ENCODE data around the gene SF3B2. TPM values are rescaled to one million over a fixed set of nuclear protein-coding genes. Genes with fewer than 3 reads are reported as not detected.

Gene SF3B2
- total RNA-seq, 4 donors from 2014 or later = 92.9 to 186 (median 124) TPM

GRCh38 chr11:66080055-66080817 is 28.1 kb downstream of the SF3B2 start:
- Histone ChIP-seq H3K27ac (no peak overlapping the region), H3K4me3 (no peak overlapping the region), H3K27me3 (no peaks in the 10 kb centered on the region), H3K9me3 (no peaks in the 10 kb centered on the region), H3K4me1 (peaks cover 0 to 19% of the 10 kb centered on the region in 2 donors), H3K36me3 (no peaks in the 10 kb centered on the region)
- ATAC-seq (no peak), DNase-seq (peak; percentile 17 to 24)
- intact Hi-C loops (cut with DNase I; ENCODE audit: low total_unique reads) (no loop called here), in situ Hi-C loops (cut with MboI; ENCODE audit: low sequenced_read_pairs in 4 of 4) (no loop called here)
- TF ChIP-seq POLR2A (IDR thresholded peaks at IDR 0.05) = no peak
- no peak for TF ChIP-seq CTCF (IDR thresholded peaks at IDR 0.05 in 4 of 5, conservative IDR thresholded peaks at IDR 0.05 in 1 of 5)

- Histone ChIP-seq H3K36me3 (no peaks in the 10 kb centered on the region), H3K27me3 (no peaks in the 10 kb centered on the region), H3K4me1 (peaks cover 0 to 19% of the 10 kb centered on the region in 2 donors), H3K27ac (no peak overlapping the region), H3K4me3 (no peak overlapping the region), H3K9me3 (no peaks in the 10 kb centered on the region)
- peak; percentile 47 for ATAC-seq
- intact Hi-C loops (cut with DNase I; ENCODE audit: low total_unique reads) (no loop called here), in situ Hi-C loops (cut with MboI; ENCODE audit: low sequenced_read_pairs in 4 of 4) (no loop called here)
- DNase-seq = peak; percentile 26 to 38
- TF ChIP-seq POLR2A (IDR thresholded peaks at IDR 0.05) = no peak
- TF ChIP-seq CTCF (IDR thresholded peaks at IDR 0.05 in 4 of 5, conservative IDR thresholded peaks at IDR 0.05 in 1 of 5) = no peak
Measured at GRCh38 chr11:66081505-66081904, 29.3 kb downstream of the SF3B2 start.

- Histone ChIP-seq H3K36me3 (no peaks in the 10 kb centered on the region), H3K9me3 (no peaks in the 10 kb centered on the region), H3K4me1 (peaks cover 0 to 19% of the 10 kb centered on the region in 2 donors), H3K27ac (no peak overlapping the region), H3K4me3 (no peak overlapping the region), H3K27me3 (no peaks in the 10 kb centered on the region)
- in situ Hi-C loops (cut with MboI; ENCODE audit: low sequenced_read_pairs in 4 of 4) (no loop called here), intact Hi-C loops (cut with DNase I; ENCODE audit: low total_unique reads) (no loop called here)
- DNase-seq (no peak), ATAC-seq (no peak)
- TF ChIP-seq POLR2A (IDR thresholded peaks at IDR 0.05) (no peak), CTCF (IDR thresholded peaks at IDR 0.05 in 4 of 5, conservative IDR thresholded peaks at IDR 0.05 in 1 of 5) (no peak)
Measured at GRCh38 chr11:66082946-66083698, 31.0 kb downstream of the SF3B2 start.

GRCh38 chr11:66083767-66084166 is 31.6 kb downstream of the SF3B2 start:
- Histone ChIP-seq H3K4me1 (peaks cover 0 to 19% of the 10 kb centered on the region in 2 donors), H3K4me3 (no peak overlapping the region), H3K27ac (no peak overlapping the region), H3K36me3 (no peaks in the 10 kb centered on the region), H3K27me3 (no peaks in the 10 kb centered on the region), H3K9me3 (no peaks in the 10 kb centered on the region)
- DNase-seq (no peak), ATAC-seq (no peak)
- in situ Hi-C loops (cut with MboI; ENCODE audit: low sequenced_read_pairs in 4 of 4) (no loop called here), intact Hi-C loops (cut with DNase I; ENCODE audit: low total_unique reads) (no loop called here)
- no peak for TF ChIP-seq CTCF (IDR thresholded peaks at IDR 0.05 in 4 of 5, conservative IDR thresholded peaks at IDR 0.05 in 1 of 5)
- no peak for TF ChIP-seq POLR2A (IDR thresholded peaks at IDR 0.05)
